LNCaP clone FGC (cell line): ENCODE results near the gene SCMH1.

Source experiments
- DNase-seq: peaks from one replicate; pipeline ENCODE4 v3.0.0-alpha.2; 2011; ENCODE audit warnings: low read depth
- H3K4me3 ChIP-seq: 2 replicates; pipeline ENCODE4 v1.5.1; 2011; ENCODE audit warnings: mild to moderate bottlenecking, low read depth, low read length, control low read depth
- CTCF ChIP-seq: IDR thresholded peaks from 2 replicates; pipeline ENCODE4 v1.5.1; 2012; ENCODE audit warnings: mild to moderate bottlenecking; ENCODE audit not compliant: control insufficient read depth, insufficient read depth; ENCODE audit errors: extremely low read depth

Gene SCMH1

DNA sequence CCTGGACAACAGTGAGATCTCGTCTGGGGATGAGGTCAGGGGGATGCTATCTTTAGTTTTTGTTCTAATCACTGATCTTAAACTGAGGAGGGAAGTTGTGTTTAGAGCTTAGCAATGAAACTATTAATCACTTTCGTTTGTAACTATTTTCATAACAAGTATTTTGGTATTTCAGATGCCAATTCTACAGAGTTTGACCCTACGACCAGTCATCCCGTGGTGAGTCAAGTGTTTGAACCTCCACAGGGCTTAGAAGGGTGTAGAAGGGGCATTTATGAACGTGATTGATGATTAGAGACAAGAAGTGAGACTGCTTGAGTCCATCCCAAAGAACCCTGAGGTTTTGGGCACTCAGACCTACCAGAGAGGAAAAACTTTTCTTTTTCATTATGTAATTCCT, 236.2 kb downstream of the SCMH1 start:
- TF ChIP-seq CTCF = no peak
- no peak overlapping the region for H3K4me3 ChIP-seq
- no peak for DNase-seq

- peak; percentile 90 for DNase-seq
- H3K4me3 ChIP-seq = no peak overlapping the region
- TF ChIP-seq CTCF = peak; percentile 67
Measured at GRCh38 chr1:41003640-41004220, 238.4 kb downstream of the SCMH1 start.

DNA sequence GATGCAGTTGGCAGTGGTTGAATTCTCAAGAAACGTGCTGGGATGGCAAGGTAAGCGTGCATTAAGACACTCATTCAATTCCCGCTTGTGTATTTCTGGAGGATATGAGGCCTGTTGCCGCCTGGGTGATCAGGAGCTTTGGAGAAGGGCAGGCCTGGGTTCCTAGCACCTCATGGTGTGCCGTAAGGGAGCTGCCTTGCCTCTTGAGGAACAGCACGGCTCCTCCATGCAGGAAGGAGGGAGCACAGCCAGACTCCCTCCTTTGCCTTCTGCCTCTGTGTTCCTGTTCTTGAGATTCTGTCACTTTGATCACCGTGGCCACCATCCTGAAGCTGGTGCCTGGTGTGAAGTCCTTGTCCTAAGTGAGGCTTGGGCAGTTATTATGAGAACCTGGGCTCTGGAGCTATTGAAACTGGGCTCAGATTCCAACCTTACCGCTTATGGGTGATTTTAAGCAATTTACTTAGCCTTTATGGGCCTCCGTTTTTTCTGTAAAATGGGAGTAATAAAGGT, 238.9 kb downstream of the SCMH1 start:
- no peak for DNase-seq
- H3K4me3 ChIP-seq = no peak overlapping the region
- TF ChIP-seq CTCF = no peak

DNA sequence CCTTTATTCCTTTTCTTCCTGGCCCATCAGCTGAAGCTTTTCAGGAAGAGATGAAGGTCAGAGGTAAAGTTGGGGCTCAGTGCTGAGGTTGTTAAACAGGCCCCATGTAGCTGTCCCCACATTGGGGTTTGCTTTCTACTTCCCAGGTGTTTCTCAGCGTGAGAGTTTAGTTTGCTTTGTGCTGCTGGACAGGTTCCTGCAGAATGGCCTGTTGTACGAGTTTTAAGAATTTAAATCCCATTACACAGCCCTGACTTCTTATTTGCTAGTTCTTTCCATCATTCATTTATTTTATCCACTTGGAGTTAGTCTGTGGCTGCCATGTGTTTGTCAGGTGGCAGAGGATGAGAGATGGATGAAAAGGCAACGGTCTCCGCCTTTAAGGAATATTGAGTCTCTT, 243.4 kb downstream of the SCMH1 start:
- no peak for TF ChIP-seq CTCF
- no peak overlapping the region for H3K4me3 ChIP-seq
- peak; percentile 23 for DNase-seq

GRCh38 chr1:40997096-40997495, 245.0 kb downstream of the SCMH1 start:
- H3K4me3 ChIP-seq = no peak overlapping the region
- TF ChIP-seq CTCF = no peak
- DNase-seq = no peak

DNA sequence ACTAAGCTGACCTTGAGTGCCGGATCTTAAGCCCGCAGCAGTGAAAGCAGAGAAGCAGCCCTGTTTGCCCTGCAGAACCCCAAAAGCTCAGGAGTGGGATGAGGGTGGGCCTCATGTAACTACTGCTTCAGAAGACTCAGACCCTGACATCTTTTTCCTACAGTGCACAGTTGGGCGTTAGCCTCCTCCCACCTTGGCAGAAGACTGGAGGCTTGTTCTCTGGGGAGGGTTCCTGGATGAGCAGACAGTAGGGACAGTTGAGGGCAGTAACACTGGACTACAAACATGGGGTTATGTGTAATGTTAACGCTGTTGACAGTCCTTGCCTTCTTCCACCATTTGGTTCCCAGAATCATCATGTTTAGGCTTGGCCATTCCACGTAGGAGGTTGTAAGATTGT, 253.0 kb downstream of the SCMH1 start:
- H3K4me3 ChIP-seq = no peak overlapping the region
- DNase-seq = no peak

More for the DNA sequence above, 253.0 kb downstream of the SCMH1 start:
- no peak for TF ChIP-seq CTCF
